ENCODE data around the gene MINDY1.

The MINDY1 gene

DNA sequence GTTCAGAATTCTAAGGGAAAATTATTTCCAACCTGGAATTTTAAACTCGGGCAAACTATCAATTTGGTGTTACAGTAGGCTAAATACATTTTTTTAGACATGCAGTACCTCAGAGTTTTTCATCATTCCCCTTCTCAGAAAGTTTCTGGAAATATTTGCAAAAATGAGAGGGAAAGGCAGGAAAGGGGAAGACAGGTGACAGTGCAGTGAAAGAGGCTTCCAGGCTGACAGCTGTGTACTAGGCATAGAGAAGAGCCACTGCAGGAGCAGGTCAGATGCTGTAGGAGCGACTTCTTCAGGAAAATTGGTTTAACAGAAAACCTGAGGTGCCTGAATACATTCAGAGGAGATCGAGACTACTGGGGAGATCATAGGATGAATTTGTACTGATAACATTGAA, 52.0 kb downstream of the MINDY1 start:
- Mint-ChIP-seq H3K4me1 (no peaks in the 10 kb centered on the region), H3K36me3 (ENCODE audit: low read depth) (peaks cover 82% of the 10 kb centered on the region), H3K4me3 (no peak overlapping the region), H3K27me3 (ENCODE audit: low read depth) (no peaks in the 10 kb centered on the region), H3K27ac (no peak overlapping the region), H3K9me3 (no peaks in the 10 kb centered on the region)
- TF ChIP-seq, protein P1, sequence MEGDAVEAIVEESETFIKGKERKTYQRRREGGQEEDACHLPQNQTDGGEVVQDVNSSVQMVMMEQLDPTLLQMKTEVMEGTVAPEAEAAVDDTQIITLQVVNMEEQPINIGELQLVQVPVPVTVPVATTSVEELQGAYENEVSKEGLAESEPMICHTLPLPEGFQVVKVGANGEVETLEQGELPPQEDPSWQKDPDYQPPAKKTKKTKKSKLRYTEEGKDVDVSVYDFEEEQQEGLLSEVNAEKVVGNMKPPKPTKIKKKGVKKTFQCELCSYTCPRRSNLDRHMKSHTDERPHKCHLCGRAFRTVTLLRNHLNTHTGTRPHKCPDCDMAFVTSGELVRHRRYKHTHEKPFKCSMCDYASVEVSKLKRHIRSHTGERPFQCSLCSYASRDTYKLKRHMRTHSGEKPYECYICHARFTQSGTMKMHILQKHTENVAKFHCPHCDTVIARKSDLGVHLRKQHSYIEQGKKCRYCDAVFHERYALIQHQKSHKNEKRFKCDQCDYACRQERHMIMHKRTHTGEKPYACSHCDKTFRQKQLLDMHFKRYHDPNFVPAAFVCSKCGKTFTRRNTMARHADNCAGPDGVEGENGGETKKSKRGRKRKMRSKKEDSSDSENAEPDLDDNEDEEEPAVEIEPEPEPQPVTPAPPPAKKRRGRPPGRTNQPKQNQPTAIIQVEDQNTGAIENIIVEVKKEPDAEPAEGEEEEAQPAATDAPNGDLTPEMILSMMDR (IDR thresholded peaks at IDR 0.05; ENCODE audit: unreplicated experiment in 3 of 3) = no peak
